DOHH2 (cell line): ENCODE measurements around the gene TRIM46.

Source experiments
- H3F3A ChIP-seq: fragments of 200-600 bp; sonication (generic), shearing (Covaris generic); 2 replicates; pipeline ENCODE4 v1.6.0; 2016; ENCODE audit warnings: antibody characterized with exemption, mild to moderate bottlenecking; ENCODE audit not compliant: control insufficient read depth, insufficient read depth
- H3K27ac ChIP-seq: fragments of 200-600 bp; sonication (generic); 2 replicates; pipeline ENCODE4 v1.5.1; 2014; ENCODE audit warnings: low read depth, mild to moderate bottlenecking, low read length, moderate library complexity
- H3K27me3 ChIP-seq: fragments of 200-600 bp; sonication (generic); 2 replicates; pipeline ENCODE4 v1.6.1; 2014; ENCODE audit warnings: mild to moderate bottlenecking, low read length, mixed read lengths; ENCODE audit not compliant: control insufficient read depth
- H3K36me3 ChIP-seq: fragments of 200-600 bp; sonication (generic); 2 replicates; pipeline ENCODE4 v1.6.1; 2014; ENCODE audit warnings: mild to moderate bottlenecking, low read length, moderate library complexity, mixed read lengths; ENCODE audit not compliant: control insufficient read depth
- H3K4me1 ChIP-seq: fragments of 200-600 bp; sonication (generic); 2 replicates; pipeline ENCODE4 v1.6.1; 2014; ENCODE audit warnings: mild to moderate bottlenecking, low read length, mixed read lengths; ENCODE audit not compliant: control insufficient read depth
- H3K4me2 ChIP-seq: fragments of 200-600 bp; sonication (generic); 2 replicates; pipeline ENCODE4 v1.6.0; 2014; ENCODE audit warnings: mild to moderate bottlenecking, low read length, moderate library complexity
- H3K4me3 ChIP-seq: fragments of 200-600 bp; sonication (generic); 2 replicates; pipeline ENCODE4 v1.5.1; 2014; ENCODE audit warnings: mild to moderate bottlenecking, low read length, mixed read lengths
- H3K79me2 ChIP-seq: fragments of 200-600 bp; sonication (generic); 2 replicates; pipeline ENCODE4 v1.6.1; 2014; ENCODE audit warnings: mild to moderate bottlenecking, low read length, mixed read lengths; ENCODE audit not compliant: control insufficient read depth
- H3K9me2 ChIP-seq: fragments of 200-600 bp; sonication (generic); replicated peaks from 2 replicates; pipeline ENCODE4 v1.6.1; 2014; ENCODE audit warnings: mild to moderate bottlenecking, low read length, mixed read lengths; ENCODE audit not compliant: control insufficient read depth
- H3K9me3 ChIP-seq: fragments of 200-600 bp; sonication (generic); 2 replicates; pipeline ENCODE4 v1.6.1; 2014; ENCODE audit warnings: antibody characterized with exemption, low read length, mixed read lengths; ENCODE audit not compliant: control insufficient read depth, insufficient read depth
- H4K20me1 ChIP-seq: fragments of 200-600 bp; sonication (generic); 2 replicates; pipeline ENCODE4 v1.6.0; 2014; ENCODE audit warnings: low read depth, mild to moderate bottlenecking, antibody characterized with exemption, low read length, moderate library complexity; ENCODE audit not compliant: control insufficient read depth, insufficient read depth
- CTCF ChIP-seq: fragments of 200-600 bp; sonication (generic); IDR thresholded peaks from one replicate; pipeline ENCODE4 v1.5.1; 2014; ENCODE audit warnings: antibody characterized with exemption, mild to moderate bottlenecking, low read depth, low read length; ENCODE audit not compliant: poor library complexity, severe bottlenecking
- EZH2phosphoT487 ChIP-seq: fragments of 200-600 bp; sonication (generic); IDR thresholded peaks from 2 replicates; pipeline ENCODE4 v1.6.1; 2017; ENCODE audit warnings: borderline replicate concordance, mild to moderate bottlenecking, antibody characterized with exemption, low read length, moderate library complexity, mixed read lengths

Gene TRIM46

GRCh38 chr1:155226188-155226909 lies 52.7 kb downstream of the TRIM46 start:
- peaks cover 61% of the 10 kb centered on the region for H3K4me1 ChIP-seq
- H3F3A ChIP-seq: peaks cover 44% of the 10 kb centered on the region
- no peak for TF ChIP-seq EZH2phosphoT487
- TF ChIP-seq CTCF: peak; percentile 83
- H4K20me1 ChIP-seq: no peaks in the 10 kb centered on the region
- H3K9me3 ChIP-seq: no peaks in the 10 kb centered on the region
- H3K27me3 ChIP-seq: no peaks in the 10 kb centered on the region
- H3K4me2 ChIP-seq: peak overlapping the region; percentile 92
- H3K9me2 ChIP-seq: no peaks in the 10 kb centered on the region
- peak overlapping the region; percentile 98 for H3K4me3 ChIP-seq
- peaks cover 22% of the 10 kb centered on the region for H3K36me3 ChIP-seq
- H3K27ac ChIP-seq: peak overlapping the region; percentile 91
- H3K79me2 ChIP-seq: peaks cover 38% of the 10 kb centered on the region

- no peaks in the 10 kb centered on the region for H3K9me2 ChIP-seq
- no peaks in the 10 kb centered on the region for H3K9me3 ChIP-seq
- H3K4me2 ChIP-seq: peak overlapping the region; percentile 92
- H3K27me3 ChIP-seq: no peaks in the 10 kb centered on the region
- H3K27ac ChIP-seq: peak overlapping the region; percentile 91
- peaks cover 57% of the 10 kb centered on the region for H3K4me1 ChIP-seq
- peak overlapping the region; percentile 98 for H3K4me3 ChIP-seq
- H3K36me3 ChIP-seq: peaks cover 22% of the 10 kb centered on the region
- TF ChIP-seq EZH2phosphoT487 (no peak), CTCF (peak; percentile 35)
- H3F3A ChIP-seq: peaks cover 44% of the 10 kb centered on the region
- no peaks in the 10 kb centered on the region for H4K20me1 ChIP-seq
- peaks cover 36% of the 10 kb centered on the region for H3K79me2 ChIP-seq
These were observed 53.2 kb downstream of the TRIM46 start for GRCh38 chr1:155226910-155227260.

GRCh38 chr1:155227261-155228095 lies 53.8 kb downstream of the TRIM46 start:
- H3K9me3 ChIP-seq: no peaks in the 10 kb centered on the region
- H3K9me2 ChIP-seq: no peaks in the 10 kb centered on the region
- TF ChIP-seq CTCF (no peak), EZH2phosphoT487 (no peak)
- peaks cover 51% of the 10 kb centered on the region for H3K4me1 ChIP-seq
- peaks cover 30% of the 10 kb centered on the region for H3K79me2 ChIP-seq
- H3K27ac ChIP-seq: peak overlapping the region; percentile 91
- no peaks in the 10 kb centered on the region for H4K20me1 ChIP-seq
- peak overlapping the region; percentile 98 for H3K4me3 ChIP-seq
- H3K36me3 ChIP-seq: peaks cover 22% of the 10 kb centered on the region
- peak overlapping the region; percentile 95 for H3K4me2 ChIP-seq
- peaks cover 44% of the 10 kb centered on the region for H3F3A ChIP-seq
- H3K27me3 ChIP-seq: no peaks in the 10 kb centered on the region
